Keratinocyte (primary cell): ENCODE measurements around the gene NUDT3.

Experiments
- EZH2 ChIP-seq: IDR thresholded peaks from one replicate; pipeline ENCODE4 v1.6.1; 2012; ENCODE audit warnings: inconsistent platforms, mild to moderate bottlenecking, low read length, moderate library complexity
- TF ChIP-seq, protein P1 (sequence below), 3 experiments: IDR thresholded peaks in 1 of 3; conservative IDR thresholded peaks in 1 of 3; optimal IDR thresholded peaks in 1 of 3; 2 replicates in 2 of 3; 3 replicates in 1 of 3; pipeline versions ENCODE3 to v1.5.1; 2011; ENCODE audit warnings: low read length in 3 of 3, mild to moderate bottlenecking in 3 of 3, moderate library complexity in 2 of 3, control low read depth in 1 of 3, inconsistent platforms in 1 of 3; ENCODE audit not compliant: insufficient read depth in 2 of 3; ENCODE audit errors: extremely low read depth in 1 of 3

DNA sequence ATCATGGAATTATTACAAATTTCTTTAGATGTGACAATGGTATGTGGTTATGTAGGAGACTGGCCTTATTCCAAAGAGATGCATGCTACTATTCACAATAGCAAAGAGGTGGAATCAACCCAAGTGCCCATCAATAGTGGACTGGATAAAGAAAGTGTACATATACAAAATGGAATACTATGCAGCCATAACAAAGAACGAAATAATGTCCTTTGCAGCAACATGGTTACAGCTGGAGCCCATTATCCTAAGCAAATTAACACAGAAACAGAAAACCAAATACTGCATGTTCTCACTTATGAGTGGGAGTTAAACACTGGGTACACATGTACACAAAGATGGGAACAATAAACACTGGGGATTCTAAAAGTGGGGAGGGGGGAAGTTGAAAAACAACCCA is 69.7 kb downstream of the NUDT3 start:
- TF ChIP-seq, protein P1, sequence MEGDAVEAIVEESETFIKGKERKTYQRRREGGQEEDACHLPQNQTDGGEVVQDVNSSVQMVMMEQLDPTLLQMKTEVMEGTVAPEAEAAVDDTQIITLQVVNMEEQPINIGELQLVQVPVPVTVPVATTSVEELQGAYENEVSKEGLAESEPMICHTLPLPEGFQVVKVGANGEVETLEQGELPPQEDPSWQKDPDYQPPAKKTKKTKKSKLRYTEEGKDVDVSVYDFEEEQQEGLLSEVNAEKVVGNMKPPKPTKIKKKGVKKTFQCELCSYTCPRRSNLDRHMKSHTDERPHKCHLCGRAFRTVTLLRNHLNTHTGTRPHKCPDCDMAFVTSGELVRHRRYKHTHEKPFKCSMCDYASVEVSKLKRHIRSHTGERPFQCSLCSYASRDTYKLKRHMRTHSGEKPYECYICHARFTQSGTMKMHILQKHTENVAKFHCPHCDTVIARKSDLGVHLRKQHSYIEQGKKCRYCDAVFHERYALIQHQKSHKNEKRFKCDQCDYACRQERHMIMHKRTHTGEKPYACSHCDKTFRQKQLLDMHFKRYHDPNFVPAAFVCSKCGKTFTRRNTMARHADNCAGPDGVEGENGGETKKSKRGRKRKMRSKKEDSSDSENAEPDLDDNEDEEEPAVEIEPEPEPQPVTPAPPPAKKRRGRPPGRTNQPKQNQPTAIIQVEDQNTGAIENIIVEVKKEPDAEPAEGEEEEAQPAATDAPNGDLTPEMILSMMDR (optimal IDR thresholded peaks at IDR 0.05 in 1 of 3, IDR thresholded peaks at IDR 0.05 in 1 of 3, conservative IDR thresholded peaks at IDR 0.05 in 1 of 3; ENCODE audit: extremely low read depth in 1 of 3, insufficient read depth in 2 of 3, low read length in 3 of 3) = no peak
- TF ChIP-seq EZH2 = no peak
